Stimulated activated CD4-positive, alpha-beta T cell treated with anti-CD3 and anti-CD28 coated beads, Interleukin-4, amount 100 ng/mL, for 1 hour (primary cell): ENCODE results near the gene TRDN.
"Not testable (repeated sequence)": the region's sequence is repeated elsewhere in the genome, so short reads cannot be mapped to it uniquely, and the experiment has no call there.

Experiments used
- DNase-seq: peaks from one replicate; pipeline ENCODE4 v3.0.0-alpha.2; 2020

TRDN gene

DNA sequence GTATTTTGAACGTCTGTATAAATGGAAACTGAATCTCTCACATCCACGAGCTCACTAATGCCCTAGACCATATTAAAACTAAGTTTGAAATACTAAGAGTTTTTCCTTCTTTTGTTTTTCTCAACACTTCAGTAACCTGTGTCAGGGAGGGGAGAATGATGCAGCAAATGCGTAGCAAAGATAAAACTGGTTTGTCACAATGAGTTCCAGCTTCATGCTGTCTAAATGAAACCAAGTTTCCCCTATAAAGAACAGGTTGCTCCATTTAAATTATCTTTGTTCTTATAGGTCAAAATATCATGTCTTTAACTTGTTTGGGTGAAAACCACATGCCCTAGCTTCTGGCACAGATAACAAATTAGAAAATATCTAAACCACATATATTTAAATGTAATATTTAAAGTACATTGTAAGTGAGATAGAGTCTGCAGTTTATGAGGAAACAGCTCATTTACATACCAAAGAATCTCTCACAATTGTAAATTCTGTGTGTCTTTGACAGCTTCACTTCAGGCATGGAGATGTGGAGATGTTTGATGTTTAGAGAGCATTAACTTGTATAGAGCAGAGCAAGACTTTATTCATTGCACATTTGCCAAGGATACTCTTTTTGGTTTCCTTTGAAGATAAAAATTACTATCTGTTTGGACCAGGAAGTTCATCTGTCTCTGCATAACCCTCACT lies 7.3 kb downstream of the TRDN start:
- DNase-seq = no peak

- no peak for DNase-seq
These were observed 11.1 kb downstream of the TRDN start for GRCh38 chr6:123625696-123626095.

DNA sequence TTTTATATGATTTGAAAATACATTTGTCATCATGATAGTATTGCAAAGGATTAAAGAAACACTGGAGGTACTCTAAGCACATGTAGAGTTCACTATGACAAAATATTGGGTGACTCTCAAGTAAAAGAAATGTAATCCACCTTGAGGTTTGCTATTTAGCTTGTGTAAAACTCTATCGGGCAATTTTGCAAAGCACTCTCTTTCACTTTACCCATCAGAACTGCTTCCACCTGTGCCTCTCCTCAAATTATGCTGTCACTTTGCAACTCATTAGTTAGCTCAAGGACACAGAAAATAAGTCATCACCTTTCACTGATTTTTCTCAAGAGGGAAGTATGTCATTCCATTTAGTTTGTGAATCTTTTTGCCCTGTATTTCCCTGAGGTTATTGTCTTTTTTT lies 14.0 kb downstream of the TRDN start:
- no peak for DNase-seq

GRCh38 chr6:123619156-123619555 lies 17.6 kb downstream of the TRDN start:
- no peak for DNase-seq

GRCh38 chr6:123616942-123617341 lies 19.8 kb downstream of the TRDN start:
- DNase-seq = no peak

- no peak for DNase-seq
These were observed 20.7 kb downstream of the TRDN start for GRCh38 chr6:123616016-123616415.

GRCh38 chr6:123610779-123611178 lies 26.0 kb downstream of the TRDN start:
- DNase-seq = no peak

- DNase-seq = no peak
These were observed 32.7 kb downstream of the TRDN start for GRCh38 chr6:123604067-123604466.

- no peak for DNase-seq
These were observed 38.7 kb downstream of the TRDN start for GRCh38 chr6:123598011-123598410.

GRCh38 chr6:123594776-123595175 lies 42.0 kb downstream of the TRDN start:
- no peak for DNase-seq

- DNase-seq = no peak
These were observed 44.3 kb downstream of the TRDN start for GRCh38 chr6:123592426-123592825.

GRCh38 chr6:123589973-123590372 lies 46.8 kb downstream of the TRDN start:
- DNase-seq = no peak

- DNase-seq = no peak
These were observed 47.4 kb downstream of the TRDN start for GRCh38 chr6:123589317-123589716.

GRCh38 chr6:123588546-123588895 lies 48.2 kb downstream of the TRDN start:
- no peak for DNase-seq

DNA sequence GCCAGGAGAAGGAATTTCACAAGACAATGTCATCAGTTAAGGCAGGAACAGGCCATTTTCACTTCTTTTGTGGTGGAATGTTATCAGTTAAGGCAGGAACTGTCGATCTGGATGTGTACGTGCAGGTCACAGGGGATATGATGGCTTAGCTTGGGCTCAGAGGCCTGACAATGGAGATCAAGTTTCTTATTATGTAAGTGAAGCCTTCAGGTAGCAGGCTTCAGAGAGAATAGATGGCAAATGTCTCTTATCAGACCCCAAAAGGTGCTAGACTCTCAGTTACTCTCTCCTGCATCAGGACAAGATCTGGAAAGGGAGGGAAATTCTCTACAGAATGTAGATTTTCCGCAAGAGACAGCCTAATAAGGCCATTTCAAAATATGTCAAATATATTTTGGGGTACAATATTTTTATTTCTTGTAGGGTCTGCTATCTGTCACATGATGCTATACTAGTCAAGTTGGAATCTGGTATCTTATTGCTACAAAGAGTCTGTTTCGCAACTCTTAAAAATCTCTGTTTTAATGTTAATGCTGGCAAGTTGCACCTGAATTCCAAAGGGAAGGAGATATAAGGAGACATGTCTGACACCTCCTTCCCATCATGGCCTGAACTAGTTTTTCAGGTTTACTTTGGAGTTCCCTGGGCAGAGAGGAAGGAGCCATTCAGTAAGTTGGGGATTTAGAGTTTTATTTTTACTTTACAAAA lies 48.8 kb downstream of the TRDN start:
- no peak for DNase-seq

GRCh38 chr6:123587407-123587806 lies 49.3 kb downstream of the TRDN start:
- DNase-seq = not testable (repeated sequence)

DNA sequence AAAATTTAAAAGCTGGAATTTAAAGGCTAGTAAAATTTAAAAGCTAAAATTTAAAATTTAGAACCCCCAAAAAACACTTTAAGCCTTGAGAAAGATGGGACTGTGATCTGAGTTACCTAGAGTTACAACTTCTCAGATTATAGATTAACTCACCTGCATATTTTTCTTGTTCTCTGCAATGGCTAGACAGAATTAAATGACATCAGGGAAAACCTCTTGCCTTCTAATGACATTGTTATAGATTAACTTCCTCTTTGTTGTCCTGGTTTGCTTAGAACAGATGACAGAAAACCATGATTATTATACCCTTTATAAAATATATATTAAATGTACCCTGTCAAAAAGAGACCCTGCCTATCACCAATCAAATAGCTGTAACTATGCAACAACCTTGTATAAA lies 56.4 kb downstream of the TRDN start:
- DNase-seq = no peak

GRCh38 chr6:123575188-123575587 lies 61.6 kb downstream of the TRDN start:
- DNase-seq = no peak

DNA sequence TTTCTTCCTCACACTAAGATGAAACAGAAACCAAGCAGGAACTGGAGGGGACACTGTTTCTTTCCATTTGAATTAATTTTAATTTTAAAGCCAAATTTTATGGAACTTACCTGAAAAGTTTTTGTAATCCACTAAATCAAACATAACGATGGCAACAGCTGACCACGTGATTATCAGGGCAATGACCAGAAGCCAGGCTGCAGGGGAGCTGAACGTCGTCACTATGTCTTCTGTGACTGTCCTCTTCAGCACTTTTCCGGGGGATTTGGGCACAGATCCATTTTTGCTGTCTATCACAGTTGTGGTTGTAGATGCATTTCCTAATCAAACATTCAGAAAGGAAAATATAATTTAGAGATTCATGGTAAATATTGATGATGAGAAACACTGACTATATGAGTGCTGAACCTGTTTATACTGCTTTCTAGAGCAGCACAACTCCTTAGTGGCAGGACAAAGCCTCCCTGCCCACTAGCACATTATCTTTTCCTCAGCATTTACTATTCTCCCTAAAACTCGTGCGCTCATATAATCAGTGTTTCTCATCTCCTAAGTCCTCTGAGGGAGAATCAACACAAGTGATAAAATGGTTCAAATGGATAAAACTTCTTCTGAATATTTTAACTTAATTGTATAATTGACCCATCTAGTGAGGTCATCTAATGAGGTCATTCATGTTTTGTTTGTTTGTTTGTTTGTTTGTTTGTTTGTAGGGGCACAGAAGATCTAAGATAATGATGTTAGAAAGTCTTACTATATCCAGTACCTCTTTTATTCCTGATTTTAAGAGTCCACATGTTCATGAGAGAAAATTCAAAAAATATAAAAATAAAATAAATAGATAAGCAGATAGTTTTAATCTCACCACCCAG lies 65.7 kb downstream of the TRDN start:
- no peak for DNase-seq

DNA sequence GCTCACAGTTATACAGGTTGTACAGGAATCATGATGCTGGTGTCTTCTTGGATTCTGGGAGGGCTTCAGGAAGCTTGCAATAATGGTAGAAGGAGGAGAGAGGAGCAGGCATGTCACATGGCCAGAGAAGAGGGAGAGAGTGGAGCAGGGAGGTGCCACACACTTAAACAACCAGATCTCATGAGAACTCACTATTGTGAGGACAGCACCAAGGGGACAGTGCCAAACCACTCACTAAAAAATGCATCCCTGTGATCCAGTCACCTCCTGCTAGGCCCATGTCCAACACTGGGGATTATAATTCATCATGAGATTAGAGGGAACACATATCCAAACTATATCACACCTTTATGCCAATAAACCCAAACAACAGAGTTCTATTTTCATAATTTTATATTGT lies 67.2 kb downstream of the TRDN start:
- DNase-seq = no peak

DNA sequence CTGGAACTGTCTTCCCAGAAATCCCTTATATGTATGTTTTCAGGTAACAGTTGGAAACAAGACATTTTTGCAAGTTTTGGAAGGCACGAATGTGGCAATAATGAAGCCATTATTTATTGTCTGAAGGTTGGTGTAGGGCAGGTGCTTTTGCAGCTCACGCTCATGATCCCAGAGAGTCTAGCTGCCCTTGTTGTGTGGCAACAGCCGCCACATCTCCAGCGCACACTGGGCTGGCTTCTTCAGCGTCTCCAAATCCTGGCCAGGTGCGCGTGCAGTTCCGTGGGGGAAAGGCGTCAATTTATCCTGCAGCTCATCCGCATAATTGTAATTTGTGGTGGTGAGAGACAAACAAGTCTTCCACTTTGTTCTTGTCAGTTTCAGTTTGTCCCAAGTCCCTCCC lies 71.2 kb downstream of the TRDN start:
- no peak for DNase-seq

GRCh38 chr6:123564361-123564760 lies 72.4 kb downstream of the TRDN start:
- DNase-seq = no peak

GRCh38 chr6:123562677-123563076 lies 74.1 kb downstream of the TRDN start:
- DNase-seq = no peak

GRCh38 chr6:123562264-123562663 lies 74.5 kb downstream of the TRDN start:
- no peak for DNase-seq
